H4 (cell line): ENCODE measurements around the gene SLC30A9. TPM values are rescaled to one million over a fixed set of nuclear protein-coding genes. Genes with fewer than 3 reads are reported as not detected.

Experiments used
- DNase-seq: peaks from one replicate; pipeline ENCODE4 v3.0.0-alpha.2; 2015; ENCODE audit warnings: low spot score
- total RNA-seq: library from RNA; depleted of rRNA; stranded (reverse); fragments of >200 nt; shearing (Covaris generic); gene quantifications from 2 replicates; pipeline ENCODE4 v1.2.3, GENCODE V29; 2014; rRNA removed

The SLC30A9 gene
- total RNA-seq, 1 experiment from 2014 or later, result 75.9 TPM

DNA sequence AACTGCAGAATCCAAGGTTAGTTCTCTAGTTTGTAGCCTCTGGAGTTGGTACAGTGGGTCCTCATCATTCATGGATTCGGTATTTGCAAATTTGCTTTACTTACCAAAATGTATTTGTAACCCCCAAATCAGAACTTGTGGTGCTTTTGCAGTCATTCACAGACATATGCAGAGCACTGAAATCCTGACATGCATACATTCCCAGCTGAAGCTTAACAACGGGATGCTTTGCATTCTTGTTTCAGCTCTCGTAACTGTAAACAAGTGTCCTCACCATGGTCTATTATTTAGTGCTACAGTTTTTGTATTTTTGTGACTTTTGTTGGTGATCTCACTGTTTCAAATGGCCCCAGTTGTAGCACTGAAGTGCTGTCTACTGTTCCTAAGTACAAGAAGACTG is 146.0 kb downstream of the SLC30A9 start:
- DNase-seq, result no peak

Other genes starting within 250 kb of the SLC30A9 start
- not detected in 2 replicates for gene PHOX2B, start 241.8 kb upstream of the SLC30A9 start, total RNA-seq
- 101 and 105 TPM in 2 replicates for gene TMEM33, start 55.1 kb upstream of the SLC30A9 start, total RNA-seq
- gene DCAF4L1, start 8.8 kb upstream of the SLC30A9 start, total RNA-seq, result 0.14 TPM in 1 of 2 replicates, not detected in the other
- gene BEND4, start 162.1 kb downstream of the SLC30A9 start, total RNA-seq, result not detected in 2 replicates